OCI-LY1 (cell line): ENCODE data around the gene FANCE.

Experiments used
- CTCF ChIP-seq: fragments of 200-600 bp; sonication (generic), shearing (Covaris generic); IDR thresholded peaks from 2 replicates; pipeline ENCODE4 v1.5.1; 2017; ENCODE audit warnings: mild to moderate bottlenecking, antibody characterized with exemption, low read length, moderate library complexity, mixed read lengths
- EZH2 ChIP-seq: fragments of 200-600 bp; sonication (generic), shearing (Covaris generic); IDR thresholded peaks from 2 replicates; pipeline ENCODE4 v1.8.0; 2017; ENCODE audit warnings: borderline replicate concordance, mixed run types, mild to moderate bottlenecking, antibody characterized with exemption, low read length, moderate library complexity, mixed read lengths

DNA sequence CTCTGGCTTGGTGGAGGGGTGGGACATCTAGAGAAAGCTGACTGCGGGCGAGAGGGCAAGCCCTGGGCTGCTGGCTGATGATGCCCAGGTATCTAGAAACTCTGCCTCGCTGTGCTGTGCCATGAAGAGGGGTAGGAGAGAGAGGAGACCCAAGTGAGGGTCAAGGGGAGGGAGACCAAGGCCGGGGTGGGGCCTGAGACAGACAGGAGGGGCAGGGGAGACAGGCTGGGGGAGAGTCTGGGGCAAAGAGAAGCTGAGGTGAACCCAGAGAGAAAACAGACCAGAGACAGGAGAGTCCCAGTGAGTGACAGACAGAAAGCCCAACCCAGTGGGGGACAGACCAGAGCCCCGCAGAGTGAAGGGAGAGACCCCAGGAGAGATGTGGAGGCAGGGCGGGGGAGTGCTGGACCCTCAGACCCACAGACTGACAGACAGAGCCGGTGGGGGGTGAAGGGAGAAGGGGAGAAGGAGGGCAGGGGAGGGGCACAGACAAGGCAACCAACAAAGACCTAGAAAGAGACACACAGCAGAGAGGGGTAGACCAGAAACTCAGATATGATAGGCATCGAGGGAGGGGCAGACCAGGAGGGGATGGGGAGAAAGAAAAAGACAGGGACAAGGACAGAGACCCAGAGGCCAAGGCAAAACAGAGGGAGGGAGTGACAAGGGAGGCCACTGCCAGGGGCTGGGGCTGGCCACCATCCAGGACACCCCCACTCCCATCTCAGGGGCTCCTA, 38.9 kb downstream of the FANCE start:
- TF ChIP-seq CTCF (no peak), EZH2 (no peak)
